ENCODE measurements around the gene DNAH8.

The DNAH8 gene

DNA sequence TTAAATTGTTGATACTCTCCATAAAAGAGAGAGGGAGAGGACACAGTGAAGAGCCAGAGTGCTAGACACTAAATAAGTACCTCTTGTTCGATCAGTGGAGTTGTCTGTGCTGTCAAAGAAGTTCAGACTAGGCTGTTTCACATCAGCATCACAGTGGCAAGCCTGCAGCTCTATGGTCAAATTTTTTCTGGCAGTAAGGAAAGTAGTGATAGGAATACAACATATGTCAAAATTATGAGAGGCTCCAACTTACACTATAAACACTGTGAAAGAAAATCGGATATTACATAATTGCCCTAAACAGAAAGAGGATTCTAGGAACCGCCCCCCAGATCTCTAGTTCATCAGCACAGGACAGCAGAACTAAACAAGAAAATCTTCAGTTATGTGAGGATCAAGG, 23.1 kb downstream of the DNAH8 start:
- DNase-seq, result no peak

DNA sequence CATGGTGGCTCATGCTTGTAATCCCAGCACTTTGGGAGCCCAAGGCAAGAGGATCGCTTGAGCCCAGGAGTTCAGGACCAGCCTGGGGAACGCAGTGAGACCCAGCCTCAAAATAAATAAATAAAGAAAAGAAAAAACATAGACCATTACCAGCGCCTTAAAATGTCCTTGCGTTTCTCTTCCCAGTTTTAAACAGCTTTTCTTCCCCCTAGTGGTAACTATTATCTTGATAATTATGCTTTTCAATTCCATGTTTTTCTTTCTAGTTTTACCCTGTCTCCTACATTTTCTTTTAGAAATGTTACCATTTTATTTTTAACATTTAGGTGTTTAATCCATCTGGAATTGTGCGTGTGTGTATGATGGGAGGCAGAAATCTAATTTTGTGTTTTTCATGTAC, 24.4 kb downstream of the DNAH8 start:
- no peak for DNase-seq

DNA sequence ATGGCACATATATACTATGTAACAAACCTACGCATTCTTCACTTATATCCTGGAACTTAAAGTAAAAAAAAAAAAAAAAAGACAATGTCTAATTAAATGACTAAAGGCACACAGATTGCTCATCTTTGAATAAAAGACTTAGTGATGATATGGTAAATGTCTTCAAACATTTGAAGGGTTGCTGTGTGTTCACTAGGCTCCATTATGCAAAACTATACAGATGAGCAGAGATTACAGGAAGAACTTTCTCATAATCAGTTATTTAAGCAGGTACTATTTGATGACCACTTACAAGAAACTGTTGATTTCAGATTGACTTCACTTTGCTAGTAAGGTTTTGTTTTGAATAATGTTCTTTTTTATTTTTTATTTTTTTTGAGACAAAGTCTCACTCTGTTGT, 34.4 kb downstream of the DNAH8 start:
- DNase-seq, result no peak

DNA sequence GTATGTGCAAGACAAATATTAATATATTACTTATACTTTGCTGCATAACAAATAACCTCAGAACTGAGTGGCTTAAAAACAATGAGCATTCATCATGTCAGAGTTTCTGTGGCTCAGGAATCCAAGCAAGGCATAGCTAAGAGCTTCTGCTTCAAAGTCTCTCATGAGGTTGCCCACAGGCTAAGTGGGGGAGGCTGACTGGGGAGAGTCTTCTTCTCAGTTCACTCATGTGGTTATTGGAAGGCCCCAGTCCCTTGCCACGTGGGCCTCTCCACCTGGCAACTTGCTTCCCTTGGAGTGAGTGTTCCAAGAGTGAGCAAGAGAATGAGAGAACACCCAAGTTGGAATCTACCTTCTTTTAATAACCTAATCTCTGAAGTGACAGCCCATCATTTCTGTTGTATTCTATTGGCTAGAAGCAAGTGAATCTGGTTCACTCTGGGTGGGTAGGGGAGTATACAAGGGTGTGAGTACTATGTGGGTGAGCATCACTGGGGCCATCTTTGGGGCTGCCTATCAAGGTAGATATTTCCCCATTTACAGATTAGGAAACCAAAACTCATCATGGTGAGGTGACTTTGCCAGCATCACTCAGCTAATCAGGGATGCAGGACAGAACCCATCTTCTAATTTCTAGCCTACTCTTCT, 36.0 kb downstream of the DNAH8 start:
- DNase-seq, result no peak

GRCh38 chr6:38753707-38754106, 38.6 kb downstream of the DNAH8 start:
- DNase-seq, result no peak

DNA sequence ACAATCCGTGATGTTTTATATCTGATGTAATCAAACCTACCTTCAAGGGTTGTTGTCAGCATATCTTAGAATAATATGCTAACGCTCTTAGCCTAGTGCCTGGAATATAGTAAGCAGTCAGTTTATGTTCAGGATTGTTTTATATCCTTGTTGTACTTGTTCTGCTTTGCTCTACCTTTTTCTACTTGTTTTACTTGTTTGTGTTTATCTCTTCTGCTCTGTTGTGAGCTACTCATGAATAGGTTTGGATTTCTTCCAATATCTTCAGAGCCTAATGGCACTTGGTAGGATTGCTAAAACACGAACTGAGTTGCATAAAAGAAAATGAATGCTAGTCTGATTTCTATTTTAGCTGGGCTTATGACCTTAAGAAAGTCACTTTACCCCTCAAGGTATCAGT, 40.1 kb downstream of the DNAH8 start:
- DNase-seq, result no peak

DNA sequence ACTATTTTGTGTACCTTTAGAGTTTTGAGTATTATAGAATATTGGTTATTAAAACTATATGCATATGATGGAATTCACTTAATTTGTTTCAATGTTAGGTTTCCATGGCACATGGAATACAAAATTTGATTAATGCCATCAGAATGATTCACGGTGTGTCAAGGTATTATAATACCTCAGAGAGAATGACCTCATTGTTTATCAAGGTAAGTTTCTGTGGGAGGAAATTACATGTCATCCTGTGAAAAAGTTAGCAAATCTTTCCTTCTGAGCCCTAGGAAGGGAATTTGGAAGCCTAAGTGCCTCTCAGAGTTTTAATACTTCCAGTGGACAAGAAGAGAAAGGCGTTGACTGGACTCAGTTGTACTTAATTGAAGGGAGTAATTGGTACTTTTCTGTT, 40.8 kb downstream of the DNAH8 start:
- DNase-seq, result no peak

DNA sequence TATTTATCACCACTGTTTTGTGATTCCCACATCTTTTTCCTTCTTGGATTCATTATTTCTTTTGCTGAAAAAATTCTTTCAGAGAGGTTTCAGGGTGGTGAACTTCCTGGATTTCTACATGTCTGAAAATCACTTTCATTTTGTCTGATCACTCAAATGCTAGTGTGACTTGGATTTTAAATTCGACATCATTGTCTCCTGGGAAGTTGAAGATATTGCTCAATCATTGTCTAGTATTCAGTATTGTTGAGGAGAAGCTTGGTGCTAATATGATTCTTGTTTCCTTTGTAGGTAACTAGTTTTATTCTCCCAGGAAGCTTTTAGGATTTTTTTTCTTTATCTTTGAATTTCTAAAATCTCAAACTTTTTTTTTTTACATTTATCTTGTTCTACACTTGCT, 45.0 kb downstream of the DNAH8 start:
- no peak for DNase-seq

DNA sequence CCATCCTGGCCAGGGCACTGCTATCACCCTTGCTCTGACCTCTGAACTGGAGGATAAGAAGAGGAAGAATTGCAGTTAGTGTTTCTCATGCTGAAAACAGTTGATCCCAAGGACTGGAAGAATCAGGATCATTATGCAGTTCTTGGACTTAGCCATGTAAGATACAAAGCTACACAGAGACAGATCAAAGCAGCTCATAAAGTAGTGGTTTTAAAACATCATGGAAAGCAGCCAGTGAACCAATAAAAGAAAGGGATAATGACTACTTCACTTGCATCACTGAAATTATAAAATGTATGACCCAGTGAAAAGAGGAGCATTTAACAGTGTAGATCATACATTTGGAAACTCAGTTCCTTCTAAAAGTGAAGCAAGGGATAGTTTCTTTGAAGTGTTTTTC, 47.7 kb downstream of the DNAH8 start:
- DNase-seq, result no peak

DNA sequence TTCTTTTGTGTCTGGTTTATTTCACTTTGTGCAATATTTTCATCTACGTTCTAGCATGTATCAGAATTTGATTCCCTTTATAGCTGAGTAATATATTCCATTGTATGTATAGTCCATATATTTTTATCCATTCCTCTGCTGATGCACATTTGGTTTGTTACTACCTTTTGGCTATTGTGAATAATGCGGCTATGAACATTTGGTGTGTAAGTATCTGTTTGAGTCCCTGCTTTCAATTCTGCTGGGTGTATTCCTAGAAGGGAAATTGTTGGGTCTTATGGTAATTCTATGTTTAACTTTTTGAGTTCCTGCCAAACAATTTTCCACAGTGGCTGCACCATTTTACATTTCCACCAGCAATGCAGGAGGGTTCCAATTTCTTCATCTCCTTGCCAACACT, 52.4 kb downstream of the DNAH8 start:
- no peak for DNase-seq

DNA sequence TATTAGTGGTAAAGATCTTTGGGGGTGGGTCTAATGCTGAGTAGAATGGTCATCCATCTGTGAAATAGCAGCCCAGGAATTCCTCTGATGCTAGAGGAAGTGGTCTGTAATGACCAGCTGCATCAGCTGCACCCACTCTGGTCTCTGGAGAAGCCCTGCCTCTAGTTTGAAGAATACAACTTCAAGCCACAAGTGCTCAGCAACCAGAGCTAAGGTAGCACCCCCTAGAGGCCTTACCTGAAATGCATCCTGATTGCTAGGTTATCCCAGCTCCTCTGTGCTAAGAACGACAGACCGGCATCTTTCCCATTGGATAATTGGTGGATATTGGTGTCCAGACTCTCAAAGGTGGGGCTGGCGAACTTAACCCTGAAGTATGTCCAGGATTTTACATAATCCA, 58.2 kb downstream of the DNAH8 start:
- no peak for DNase-seq

DNA sequence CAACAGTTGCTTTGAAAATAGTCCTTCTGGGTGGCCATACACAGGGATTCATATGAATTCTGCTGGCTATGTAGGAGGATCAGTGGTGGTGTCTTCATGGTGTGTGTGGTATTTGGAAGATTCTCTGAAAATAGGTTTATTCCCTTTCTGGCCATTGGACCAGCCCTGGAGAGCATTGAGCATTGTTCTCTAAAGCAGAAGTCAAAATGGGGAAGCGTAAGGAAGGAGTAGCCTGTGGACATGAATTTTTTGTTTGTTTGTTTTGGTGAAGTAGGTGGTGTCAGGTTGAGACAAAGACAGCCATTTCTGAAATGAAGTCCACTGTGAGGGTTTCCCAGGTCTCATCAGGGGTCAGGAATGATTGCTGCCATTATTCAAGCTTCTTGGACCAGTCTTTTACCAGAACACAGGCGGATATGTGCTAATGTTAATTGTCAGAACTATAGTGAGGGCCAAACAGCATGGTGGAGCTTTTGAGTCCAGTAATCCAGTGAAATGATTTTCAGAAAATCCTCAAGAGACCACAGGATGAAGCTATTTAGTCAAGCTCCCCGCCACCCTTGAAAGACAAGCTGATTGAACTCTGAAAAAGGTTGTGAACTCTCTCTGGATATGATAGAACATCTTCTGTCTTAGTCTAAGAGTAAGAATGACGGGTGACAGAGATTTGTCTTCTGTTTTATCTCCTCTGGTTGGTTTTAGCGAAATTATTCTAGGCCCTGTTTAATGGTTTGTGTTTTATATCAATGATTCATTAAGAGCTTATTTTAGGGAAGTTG, 60.0 kb downstream of the DNAH8 start:
- DNase-seq, result no peak

- DNase-seq, result no peak
Measured at GRCh38 chr6:38775870-38776269, 60.8 kb downstream of the DNAH8 start.

DNA sequence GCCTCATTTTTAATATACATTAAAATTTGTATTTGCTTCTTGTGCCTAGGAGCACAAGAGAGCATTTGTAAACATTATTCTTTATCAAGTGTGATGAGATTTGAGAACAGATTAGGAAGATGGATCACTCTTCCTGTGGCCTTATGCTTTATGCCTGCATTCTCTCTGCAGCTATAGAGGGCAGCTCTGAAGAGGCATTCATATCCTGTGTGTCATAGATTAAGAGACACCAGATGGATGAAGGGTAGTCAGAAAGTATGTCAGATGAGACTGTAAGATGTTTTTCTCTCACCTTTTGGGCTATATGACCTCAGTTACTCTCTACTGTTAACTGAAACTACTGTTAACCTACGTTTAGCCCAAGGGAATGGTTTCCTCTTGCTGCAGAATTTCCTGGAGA, 61.4 kb downstream of the DNAH8 start:
- DNase-seq, result no peak

DNA sequence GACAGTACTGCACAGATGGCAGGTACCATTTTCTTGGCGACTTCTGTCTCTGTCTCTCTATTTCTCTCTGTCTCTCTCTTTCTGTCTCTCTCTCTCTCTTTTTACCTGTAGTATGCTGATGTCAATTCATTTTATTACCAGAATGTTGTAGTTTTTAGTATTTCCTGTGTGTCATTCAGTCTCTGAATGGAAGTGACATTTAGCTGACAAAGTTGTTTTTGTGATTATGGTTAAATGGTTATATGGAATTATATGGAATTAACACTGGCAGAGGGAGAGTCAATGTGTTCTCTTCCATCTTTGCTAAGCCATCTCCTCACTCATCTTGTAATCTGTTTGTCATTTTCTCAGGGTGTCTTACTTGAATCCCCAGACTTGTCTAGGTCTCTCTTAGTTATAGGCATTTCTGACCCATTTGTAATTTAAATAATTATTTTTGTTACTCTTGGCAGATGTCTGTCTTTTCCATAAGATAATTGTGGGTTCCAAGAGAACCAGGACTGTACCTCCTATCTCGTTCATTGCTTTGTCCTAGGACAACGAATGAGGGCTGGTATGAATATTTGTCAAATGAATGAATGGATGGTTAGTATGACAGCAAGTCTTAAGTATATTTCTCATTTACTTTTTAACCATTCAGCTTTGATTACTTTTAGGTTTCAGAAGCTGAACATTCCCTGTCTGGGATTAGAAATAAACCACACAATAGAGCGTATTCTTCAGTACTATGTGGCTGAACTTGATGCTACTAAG, 64.4 kb downstream of the DNAH8 start:
- DNase-seq, result no peak

DNA sequence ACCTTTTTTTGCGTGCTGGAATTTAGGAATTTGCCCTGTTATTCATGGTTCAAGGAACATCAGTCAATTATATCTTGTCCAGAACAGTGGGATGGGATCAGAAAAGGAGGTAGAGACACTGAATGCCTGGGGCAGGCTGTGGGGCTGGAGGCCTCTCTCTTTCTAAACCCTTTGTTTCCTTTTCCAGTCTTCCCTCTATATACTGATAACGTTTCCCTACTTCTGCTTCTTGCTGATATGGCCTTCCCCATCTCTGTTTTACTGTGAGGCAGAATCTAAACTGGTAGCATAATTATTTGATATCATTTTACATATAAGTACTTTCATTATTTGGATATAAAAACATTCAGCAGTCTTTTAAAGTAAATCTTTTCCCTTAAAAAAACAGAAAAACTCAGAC, 67.5 kb downstream of the DNAH8 start:
- no peak for DNase-seq

DNA sequence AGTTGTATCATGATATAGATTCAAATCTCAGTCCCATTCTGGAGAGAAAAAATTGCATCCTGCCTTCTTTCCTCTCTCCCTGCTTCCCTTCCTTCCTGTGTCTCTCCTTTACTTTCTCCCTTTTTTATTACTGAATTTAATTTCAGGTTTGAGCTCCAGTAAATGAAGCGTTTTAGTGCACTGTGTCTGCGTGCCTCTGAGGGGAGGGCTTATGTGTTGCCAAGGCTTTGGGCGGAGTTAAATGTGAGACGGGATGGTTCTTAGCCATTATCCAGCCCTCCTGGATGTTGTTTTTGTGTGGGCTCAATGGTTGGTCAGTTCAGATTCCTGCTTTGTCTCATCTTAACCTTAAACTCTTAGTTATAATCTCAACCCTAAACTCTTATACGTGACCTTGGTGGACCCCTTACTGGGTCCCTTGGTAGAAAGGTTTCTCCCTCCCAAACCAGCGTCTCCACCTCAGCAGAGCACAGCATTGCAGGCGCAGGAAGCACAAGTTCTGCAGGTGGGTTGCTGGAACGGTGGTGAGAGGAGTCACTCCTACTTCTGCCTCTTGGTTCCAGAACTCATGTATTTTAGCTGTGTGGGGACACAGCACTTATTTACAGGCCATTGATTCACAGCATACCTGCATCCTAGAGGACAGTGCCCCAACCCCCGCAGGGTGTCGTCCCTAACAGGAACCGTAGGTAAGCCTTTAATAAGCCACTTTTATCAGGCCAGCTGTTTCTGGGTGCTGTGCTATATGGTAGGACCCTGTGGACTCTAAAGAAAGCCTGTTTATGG, 68.5 kb downstream of the DNAH8 start:
- no peak for DNase-seq

- DNase-seq, result no peak
Measured at GRCh38 chr6:38784506-38785235, 69.6 kb downstream of the DNAH8 start.

GRCh38 chr6:38786486-38786885, 71.4 kb downstream of the DNAH8 start:
- no peak for DNase-seq

DNA sequence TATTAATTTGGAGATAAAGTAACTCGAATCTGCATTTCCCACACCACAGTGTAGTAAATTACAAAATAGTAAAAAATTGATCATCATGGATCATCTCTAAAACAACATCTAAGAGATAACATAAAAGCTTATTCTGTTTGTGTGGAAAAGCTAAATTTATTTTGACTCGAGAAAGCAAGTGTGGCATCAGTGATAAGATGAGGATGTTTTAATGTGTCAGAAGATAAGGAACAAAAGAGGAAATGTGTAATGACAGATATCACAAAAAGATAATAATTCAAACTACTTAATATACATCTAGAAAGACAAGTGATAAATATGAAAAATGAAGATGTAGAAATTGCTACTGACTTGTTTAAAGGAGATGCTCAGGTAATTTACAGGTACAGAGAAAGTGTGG, 74.1 kb downstream of the DNAH8 start:
- no peak for DNase-seq

GRCh38 chr6:38792356-38792755, 77.2 kb downstream of the DNAH8 start:
- no peak for DNase-seq
